Posterior cingulate gyrus (tissue), 11 donors: ENCODE results near the gene PLCB3.

ENCODE experiments used
- DNase-seq, 10 donors: peaks; one replicate each; pipeline versions ENCODE4 v3.0.0 to v3.0.0-alpha.2; 2020 to 2021; ENCODE audit warnings: mixed read lengths in 3 of 10
- intact Hi-C: fragments of 100-400 bp; cut with DNase I; formaldehyde crosslinking; loops from one replicate; pipeline ENCODE4 v1.15.1; 2023

PLCB3 gene

GRCh38 chr11:64251016-64251752, at the start of gene PLCB3:
Gene PLCB3 (plus strand): TSS chr11:64251530. CDS start chr11:64251650, 120 bp downstream.
- intact Hi-C loops = loop anchor here (5.0 kb wide), 1 partner anchor 51 kb away; the partner anchor contains the start of gene CATSPERZ

DNA sequence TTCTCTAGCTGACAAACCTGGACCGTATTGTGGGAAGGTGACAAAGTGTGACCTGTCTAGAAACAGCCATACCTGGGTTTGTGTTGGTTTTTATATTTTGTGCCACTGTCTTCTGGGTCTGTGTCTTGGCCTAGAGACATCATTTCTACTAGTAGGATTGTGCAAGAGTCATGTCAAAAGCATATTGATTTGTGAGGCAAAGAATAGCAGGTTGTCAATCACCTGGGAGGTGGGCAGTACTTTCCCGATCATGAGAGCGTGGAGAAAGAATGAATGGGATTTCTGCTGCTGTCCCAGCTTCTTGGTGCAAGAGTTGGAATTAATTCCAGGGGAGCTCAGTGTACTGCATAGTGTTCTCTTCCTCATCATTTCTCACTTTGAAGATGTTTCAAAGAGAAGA, 49.8 kb upstream of the PLCB3 start:
- intact Hi-C loops = no loop called here

More at GRCh38 chr11:64251016-64251752, at the start of gene PLCB3:
- DNase-seq = peak in 5 of 10 donors; percentile 46 to 90 (median 78)

DNA sequence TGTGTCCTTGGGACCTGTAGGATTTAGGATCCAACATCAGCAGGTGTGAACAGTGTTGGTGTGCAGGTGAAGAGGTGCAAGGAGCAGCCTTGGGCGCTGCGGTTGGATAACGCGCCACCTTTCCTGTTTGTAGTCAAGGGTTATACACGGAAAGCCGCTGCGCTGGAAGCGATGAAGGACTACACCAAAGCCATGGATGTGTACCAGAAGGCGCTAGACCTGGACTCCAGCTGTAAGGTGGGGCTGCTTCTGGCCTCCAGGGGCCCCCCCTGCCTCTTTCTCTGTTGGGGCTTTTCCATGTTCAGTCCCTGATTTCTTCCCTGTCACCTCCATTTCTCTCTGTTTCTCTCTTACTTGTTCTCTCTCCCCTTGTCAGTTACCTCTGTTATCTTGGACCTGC, 48.3 kb upstream of the PLCB3 start:
- intact Hi-C loops = no loop called here
- DNase-seq = peak in 1 of 10 donors; percentile 68

More for the DNA sequence above, 49.8 kb upstream of the PLCB3 start:
- DNase-seq = no peak

GRCh38 chr11:64203421-64204079, 47.8 kb upstream of the PLCB3 start:
- intact Hi-C loops = no loop called here
- DNase-seq = peak in 2 of 10 donors; percentile 54 to 68

GRCh38 chr11:64204080-64204440, 47.3 kb upstream of the PLCB3 start:
- DNase-seq = peak in 2 of 10 donors; percentile 16 to 49
- intact Hi-C loops = no loop called here

DNA sequence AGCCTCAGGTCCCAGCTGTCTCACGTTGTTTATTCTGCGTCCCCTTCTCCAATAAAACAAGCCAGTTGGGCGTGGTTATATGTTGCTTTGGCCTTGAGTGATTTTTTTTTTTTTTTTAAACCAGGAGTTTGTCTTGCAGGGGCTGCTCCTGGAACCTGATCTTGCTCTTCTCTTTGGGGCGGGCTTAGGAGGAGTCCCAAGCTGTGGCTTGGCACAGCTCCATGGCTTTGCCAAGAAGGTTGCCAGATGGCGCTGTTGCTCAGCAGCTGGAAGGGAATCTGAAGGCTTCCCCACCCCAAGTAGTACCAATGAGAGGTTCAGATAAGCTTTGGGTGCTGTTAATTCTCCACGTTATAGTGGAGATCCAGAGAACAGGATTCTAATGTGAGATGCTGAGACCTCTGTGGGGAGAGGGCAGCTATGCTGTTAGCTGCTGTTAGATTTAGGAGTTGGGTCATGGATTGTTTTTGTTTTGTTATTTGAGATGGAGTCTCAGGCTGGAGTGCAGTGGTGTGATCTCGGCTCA, 46.8 kb upstream of the PLCB3 start:
- DNase-seq = peak; percentile 63 to 98 (median 86)
- intact Hi-C loops = no loop called here

- peak in 2 of 10 donors; percentile 70 to 91 for DNase-seq
These were observed 44.7 kb upstream of the PLCB3 start, which contains the start of gene FERMT3 for GRCh38 chr11:64206457-64207255. Gene FERMT3 (plus strand): TSS chr11:64206721. CDS start chr11:64207365, 644 bp downstream.

GRCh38 chr11:64207256-64208085, 43.9 kb upstream of the PLCB3 start:
- peak in 3 of 10 donors; percentile 46 to 89 (median 76) for DNase-seq
- intact Hi-C loops = no loop called here

More at GRCh38 chr11:64206457-64207255, 44.7 kb upstream of the PLCB3 start, which contains the start of gene FERMT3:
- intact Hi-C loops = no loop called here

- intact Hi-C loops = no loop called here
- DNase-seq = peak in 2 of 10 donors; percentile 75 to 81
These were observed 43.1 kb upstream of the PLCB3 start for GRCh38 chr11:64208086-64208795.

GRCh38 chr11:64208796-64209562, 42.4 kb upstream of the PLCB3 start:
- DNase-seq = peak in 2 of 10 donors; percentile 82 to 84
- intact Hi-C loops = no loop called here

- intact Hi-C loops = no loop called here
- DNase-seq = no peak
These were observed 41.8 kb upstream of the PLCB3 start for GRCh38 chr11:64209563-64209843.

- intact Hi-C loops = no loop called here
- peak in 2 of 10 donors; percentile 64 to 80 for DNase-seq
These were observed 40.9 kb upstream of the PLCB3 start for GRCh38 chr11:64210301-64211020.

DNA sequence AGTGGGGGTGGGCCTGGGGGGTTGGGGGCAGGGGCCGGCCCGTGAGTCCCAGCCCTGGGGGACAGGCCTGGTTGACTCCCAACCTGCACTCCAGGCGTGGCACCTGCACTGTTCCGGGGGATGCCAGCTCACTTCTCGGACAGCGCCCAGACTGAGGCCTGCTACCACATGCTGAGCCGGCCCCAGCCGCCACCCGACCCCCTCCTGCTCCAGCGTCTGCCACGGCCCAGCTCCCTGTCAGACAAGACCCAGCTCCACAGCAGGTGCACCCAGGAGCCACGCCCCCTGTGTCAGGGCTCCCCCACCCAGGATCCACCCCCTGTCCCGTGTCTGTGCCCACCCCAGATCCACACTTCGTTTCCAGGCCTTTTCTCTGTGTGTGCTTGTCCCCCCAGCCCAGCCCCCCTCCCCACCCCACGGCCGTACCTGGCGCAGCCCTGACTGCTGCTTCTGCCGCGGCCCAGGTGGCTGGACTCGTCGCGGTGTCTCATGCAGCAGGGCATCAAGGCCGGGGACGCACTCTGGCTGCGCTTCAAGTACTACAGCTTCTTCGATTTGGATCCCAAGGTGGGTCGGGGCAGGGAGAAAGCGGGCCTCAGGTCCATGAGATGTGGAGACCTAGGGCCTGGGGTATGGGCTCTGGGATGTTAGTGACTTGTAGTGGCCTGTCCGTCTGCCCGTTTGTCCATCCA, 40.0 kb upstream of the PLCB3 start:
- peak in 2 of 10 donors; percentile 70 to 73 for DNase-seq
- intact Hi-C loops = no loop called here

- DNase-seq = peak in 1 of 10 donors; percentile 38
- intact Hi-C loops = no loop called here
These were observed 34.5 kb upstream of the PLCB3 start for GRCh38 chr11:64216879-64217278.

DNA sequence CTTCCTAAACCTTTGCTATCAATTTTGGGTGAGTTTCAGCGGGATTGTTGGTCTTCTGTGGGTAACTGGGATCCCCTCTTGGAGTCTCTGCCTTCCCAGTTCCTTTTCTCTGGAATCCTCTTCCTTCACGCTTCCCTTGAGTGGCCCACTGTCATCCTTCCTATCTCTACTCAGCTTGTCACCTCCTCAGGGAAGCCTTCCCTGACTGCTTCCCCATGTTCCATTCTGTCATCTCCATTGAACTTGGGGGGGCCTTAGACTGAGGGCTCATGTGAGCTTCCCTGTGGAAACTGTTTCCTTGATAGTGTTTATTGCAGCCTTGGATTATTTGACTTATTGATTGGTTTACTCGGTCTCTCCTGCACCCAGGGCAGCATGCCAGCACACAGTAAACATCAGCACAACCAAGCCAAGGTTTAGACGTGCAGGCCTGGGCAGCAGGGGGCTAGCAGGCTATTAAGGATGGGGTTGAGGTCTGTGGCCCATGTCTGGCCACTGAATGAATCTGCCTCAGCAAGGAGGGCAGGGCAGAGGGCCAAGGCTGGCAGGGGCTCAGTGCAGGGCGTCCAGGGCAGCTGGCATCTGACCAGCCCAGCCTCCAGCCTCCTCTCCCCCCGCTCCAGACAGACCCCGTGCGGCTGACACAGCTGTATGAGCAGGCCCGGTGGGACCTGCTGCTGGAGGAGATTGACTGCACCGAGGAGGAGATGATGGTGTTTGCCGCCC, 32.5 kb upstream of the PLCB3 start:
- intact Hi-C loops = no loop called here
- peak in 1 of 10 donors; percentile 64 for DNase-seq

DNA sequence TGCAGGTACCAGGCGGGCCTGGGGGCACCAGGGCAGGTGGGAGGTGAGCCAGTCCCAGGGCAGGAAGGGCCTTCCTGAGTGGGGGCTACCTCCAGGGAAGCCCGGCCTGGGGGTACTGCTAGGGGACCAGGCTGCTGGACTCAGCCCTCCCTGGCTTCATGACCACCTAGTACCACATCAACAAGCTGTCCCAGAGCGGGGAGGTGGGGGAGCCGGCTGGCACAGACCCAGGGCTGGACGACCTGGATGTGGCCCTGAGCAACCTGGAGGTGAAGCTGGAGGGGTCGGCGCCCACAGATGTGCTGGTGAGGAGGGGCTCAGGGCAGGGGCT, 32.0 kb upstream of the PLCB3 start:
- intact Hi-C loops = no loop called here
- no peak for DNase-seq

GRCh38 chr11:64219755-64220154, 31.6 kb upstream of the PLCB3 start:
- DNase-seq = no peak
- intact Hi-C loops = no loop called here
